C4-2B (cell line): Measurements from ENCODE around the gene PRM1.

Experiments used
- H3K27ac ChIP-seq: fragments of 450-650 bp; 2 replicates; pipeline ENCODE4 v1.5.1; 2017
- ZFX ChIP-seq: fragments of 450-650 bp; IDR thresholded peaks from 2 replicates; pipeline ENCODE4 v1.6.1; 2017
- TF ChIP-seq, protein P1 (sequence below): fragments of 450-650 bp; conservative IDR thresholded peaks from 2 replicates; pipeline ENCODE4 v1.5.1; 2017; ENCODE audit warnings: mild to moderate bottlenecking

The PRM1 gene

DNA sequence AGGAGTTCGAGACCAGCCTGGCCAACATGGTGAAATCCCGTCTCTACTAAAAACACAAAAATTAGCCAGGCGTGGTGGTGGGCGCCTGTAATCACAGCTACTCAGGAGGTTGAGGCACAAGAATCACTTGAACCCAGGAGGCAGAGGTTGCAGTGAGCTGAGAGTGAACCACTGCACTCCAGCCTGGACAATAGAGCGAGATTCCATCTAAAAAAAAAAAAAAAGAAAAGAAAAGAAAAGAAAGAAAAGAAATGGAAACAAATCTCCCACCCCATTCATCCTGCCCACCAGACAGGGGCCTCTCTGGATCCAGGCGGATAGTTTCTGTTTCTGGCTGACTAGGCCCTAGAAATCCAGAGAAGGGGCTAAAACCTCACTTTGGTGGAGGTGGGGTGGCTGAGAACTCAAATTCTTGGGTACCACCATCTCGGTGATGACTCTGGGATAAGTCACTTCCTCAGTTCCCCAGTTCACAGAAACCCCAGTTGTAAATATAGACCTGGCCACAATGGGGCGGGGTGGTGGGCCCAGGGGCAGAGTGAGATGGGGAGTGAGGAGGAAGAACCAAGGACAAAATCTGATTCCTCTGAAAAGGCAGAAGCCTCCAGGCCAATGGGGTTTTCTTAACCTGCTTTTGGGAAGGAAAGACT lies 47.3 kb downstream of the PRM1 start:
- TF ChIP-seq ZFX: no peak
- TF ChIP-seq, protein P1, sequence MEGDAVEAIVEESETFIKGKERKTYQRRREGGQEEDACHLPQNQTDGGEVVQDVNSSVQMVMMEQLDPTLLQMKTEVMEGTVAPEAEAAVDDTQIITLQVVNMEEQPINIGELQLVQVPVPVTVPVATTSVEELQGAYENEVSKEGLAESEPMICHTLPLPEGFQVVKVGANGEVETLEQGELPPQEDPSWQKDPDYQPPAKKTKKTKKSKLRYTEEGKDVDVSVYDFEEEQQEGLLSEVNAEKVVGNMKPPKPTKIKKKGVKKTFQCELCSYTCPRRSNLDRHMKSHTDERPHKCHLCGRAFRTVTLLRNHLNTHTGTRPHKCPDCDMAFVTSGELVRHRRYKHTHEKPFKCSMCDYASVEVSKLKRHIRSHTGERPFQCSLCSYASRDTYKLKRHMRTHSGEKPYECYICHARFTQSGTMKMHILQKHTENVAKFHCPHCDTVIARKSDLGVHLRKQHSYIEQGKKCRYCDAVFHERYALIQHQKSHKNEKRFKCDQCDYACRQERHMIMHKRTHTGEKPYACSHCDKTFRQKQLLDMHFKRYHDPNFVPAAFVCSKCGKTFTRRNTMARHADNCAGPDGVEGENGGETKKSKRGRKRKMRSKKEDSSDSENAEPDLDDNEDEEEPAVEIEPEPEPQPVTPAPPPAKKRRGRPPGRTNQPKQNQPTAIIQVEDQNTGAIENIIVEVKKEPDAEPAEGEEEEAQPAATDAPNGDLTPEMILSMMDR: no peak
- no peak overlapping the region for H3K27ac ChIP-seq

DNA sequence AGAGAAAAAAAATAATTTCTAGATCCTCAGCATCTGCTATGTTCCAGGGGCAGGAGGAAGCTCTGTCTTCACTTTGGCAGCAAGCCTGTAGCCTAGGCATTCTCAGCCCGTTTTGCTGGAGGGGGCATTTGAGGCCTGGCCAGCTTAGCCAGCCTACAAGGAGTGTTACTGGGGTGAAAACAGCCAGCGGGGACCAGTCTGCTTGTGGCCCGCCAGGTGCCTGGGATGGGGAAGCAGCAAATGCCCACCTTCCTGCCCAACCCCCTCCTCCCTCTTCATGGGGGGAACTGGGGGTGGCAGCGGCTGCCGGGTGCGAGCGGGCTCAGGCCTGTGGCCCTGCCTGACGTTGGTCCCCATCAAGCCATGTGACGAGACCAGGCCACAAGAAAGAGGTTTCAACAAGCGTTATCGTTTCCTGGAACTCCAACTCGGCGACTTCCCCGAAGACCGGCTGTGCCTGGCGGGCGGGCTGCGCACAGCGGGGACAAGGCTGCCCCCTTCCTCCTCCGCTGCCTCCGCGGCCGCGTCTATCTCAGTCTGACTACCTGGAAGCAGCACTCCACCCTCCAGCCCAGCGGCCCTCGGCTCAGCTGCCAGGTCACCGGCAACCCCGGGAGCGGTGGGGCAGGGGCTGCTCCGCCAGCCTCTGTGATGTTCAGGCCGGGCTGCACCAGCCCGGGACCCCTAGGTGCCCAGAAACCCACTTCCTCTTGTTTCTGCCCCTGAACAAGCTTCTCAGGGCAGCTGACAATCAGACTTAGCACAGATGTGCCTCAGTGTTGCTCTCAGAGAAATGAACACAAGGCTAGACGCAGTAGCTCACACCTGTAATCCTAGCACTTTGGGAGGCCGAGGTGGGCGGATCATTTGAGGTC lies 48.0 kb downstream of the PRM1 start:
- no peak overlapping the region for H3K27ac ChIP-seq
- TF ChIP-seq, protein P1: no peak
- no peak for TF ChIP-seq ZFX

DNA sequence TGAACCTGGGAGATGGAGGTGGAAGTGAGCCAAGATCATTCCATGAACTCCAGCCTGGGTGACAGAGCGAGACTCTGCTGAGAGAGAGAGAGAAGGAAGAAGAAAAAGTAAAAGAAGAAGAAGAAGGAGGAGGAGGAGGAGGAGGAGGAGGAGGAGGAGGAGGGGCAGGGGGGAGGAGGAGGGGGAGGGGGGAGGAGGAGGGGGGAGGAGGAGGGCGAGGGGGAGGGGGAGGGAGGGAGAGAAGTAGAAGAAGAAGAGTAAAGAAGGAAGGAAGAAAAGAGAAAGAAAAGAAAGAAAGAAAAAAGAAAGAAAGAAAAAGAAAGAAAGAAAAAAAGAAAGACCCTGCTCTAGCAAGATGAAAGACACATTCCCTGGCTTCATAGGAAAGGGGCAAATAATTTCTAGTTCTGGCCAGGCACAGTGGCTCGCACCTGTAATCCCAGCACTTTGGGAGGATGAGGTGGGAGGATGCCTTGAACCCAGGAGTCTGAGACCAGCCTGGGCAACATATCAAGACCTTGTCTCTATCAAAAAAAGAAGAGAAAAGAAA lies 48.8 kb downstream of the PRM1 start:
- no peak for TF ChIP-seq ZFX
- TF ChIP-seq, protein P1: no peak
- no peak overlapping the region for H3K27ac ChIP-seq

DNA sequence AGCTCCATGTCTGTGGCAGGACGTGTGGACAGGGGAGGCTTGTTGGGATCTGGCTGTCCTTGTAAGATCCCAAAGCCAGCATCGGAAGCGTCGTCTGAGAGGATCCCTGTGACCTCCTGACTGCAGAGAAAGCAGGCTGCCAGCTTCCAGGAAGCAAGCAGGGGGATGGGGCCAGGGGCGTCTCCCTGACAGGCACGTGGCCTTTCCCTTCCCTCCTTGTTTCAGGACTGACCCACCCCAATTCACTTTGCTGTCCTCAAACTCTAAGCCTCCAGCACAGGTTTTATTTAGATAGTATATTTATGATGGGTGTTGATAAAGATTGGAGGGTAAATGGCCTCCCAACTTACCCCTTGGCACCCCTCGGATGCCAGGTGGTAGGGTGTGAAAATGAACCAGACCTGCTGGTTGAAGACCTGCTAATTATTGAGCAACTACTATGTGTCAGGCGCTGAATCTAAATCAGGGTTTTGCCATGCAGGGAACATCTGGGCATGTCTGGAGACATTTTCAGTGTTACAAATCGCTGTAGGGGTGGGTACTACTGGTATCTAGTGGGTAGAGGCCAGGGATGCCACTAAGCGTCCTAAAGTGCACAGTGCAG lies 49.7 kb downstream of the PRM1 start:
- TF ChIP-seq, protein P1: no peak
- TF ChIP-seq ZFX: no peak
- no peak overlapping the region for H3K27ac ChIP-seq
